GM18507 (cell line): ENCODE data around the gene KHK.

ENCODE experiments used
- DNase-seq: peaks from one replicate; pipeline ENCODE4 v3.0.0; 2011; ENCODE audit warnings: low read depth; ENCODE audit not compliant: insufficient read length; ENCODE audit errors: extremely low spot score
- FAIRE-seq: peaks from 2 replicates; lab custom pipeline; 2011; peaks lifted over from hg19 to GRCh38; lab: Jason Lieb, UNC

Gene KHK

DNA sequence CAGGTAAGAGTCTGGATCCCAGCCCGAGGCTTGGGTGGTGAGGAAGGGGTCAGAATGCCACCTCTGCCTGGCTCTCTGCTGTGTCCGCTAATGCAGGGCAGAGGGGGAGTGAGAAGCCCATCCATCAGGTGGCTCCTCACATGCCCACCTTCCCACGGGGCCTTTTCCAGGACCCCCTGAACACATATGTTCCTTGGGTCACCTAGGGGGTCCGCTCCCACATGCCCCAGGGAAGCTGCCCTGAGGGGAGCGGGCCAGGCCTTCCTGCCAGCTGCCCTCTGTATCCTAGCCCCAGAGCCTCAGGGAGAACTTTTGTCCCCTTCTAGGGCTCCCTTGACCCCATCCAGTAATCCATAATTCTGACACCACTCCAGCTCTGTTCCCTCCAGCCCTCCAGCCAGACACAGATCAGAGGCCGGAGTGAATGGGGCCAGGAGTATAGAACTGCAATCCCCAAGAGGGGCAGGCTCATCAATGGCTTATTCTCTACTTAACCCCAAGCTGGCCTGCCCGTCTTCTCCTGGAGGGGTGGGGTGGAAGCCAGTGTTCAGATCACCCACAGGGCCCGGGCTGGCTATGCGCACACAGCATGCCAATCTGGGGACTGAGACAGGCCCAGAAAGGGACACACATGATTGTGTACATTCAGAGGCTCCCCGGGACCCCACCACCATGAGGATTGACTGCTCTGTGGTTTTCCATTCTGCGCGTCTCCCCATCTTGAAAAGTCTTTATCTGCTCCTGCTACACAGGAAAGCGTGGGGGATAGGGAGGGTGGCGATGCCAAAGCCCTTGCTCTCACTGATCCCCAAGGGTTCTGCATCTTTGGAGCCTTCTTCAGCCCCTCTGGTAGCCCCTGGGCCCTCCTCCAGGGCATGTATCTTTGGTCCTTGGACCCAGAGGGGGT lies 7.1 kb upstream of the KHK start:
- FAIRE-seq (no peak), DNase-seq (no peak)

DNA sequence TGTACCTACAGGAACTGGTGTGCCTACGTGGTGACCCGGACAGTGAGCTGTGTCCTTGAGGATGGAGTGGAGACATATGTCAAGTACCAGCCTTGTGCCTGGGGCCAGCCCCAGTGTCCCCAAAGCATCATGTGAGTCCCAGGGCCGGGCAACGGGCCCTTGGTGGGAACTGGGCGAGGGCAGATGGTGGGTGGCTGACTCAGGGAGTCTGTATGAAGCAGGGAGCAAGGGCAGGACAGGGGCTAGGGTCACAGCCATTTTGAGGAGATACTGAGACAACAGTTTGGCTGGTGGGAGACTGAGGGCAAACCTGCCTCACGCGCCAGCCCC lies 6.5 kb upstream of the KHK start:
- FAIRE-seq (no peak), DNase-seq (no peak)

DNA sequence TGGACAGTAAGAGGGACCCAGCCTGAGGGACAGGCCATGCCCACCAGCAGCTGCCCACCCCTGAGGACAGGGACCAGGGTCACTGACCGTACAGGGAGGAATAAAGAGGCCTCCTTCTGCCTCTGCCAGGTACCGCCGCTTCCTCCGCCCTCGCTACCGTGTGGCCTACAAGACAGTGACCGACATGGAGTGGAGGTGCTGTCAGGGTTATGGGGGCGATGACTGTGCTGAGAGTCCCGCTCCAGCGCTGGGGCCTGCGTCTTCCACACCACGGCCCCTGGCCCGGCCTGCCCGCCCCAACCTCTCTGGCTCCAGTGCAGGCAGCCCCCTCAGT lies 6.0 kb upstream of the KHK start:
- FAIRE-seq (no peak), DNase-seq (no peak)

DNA sequence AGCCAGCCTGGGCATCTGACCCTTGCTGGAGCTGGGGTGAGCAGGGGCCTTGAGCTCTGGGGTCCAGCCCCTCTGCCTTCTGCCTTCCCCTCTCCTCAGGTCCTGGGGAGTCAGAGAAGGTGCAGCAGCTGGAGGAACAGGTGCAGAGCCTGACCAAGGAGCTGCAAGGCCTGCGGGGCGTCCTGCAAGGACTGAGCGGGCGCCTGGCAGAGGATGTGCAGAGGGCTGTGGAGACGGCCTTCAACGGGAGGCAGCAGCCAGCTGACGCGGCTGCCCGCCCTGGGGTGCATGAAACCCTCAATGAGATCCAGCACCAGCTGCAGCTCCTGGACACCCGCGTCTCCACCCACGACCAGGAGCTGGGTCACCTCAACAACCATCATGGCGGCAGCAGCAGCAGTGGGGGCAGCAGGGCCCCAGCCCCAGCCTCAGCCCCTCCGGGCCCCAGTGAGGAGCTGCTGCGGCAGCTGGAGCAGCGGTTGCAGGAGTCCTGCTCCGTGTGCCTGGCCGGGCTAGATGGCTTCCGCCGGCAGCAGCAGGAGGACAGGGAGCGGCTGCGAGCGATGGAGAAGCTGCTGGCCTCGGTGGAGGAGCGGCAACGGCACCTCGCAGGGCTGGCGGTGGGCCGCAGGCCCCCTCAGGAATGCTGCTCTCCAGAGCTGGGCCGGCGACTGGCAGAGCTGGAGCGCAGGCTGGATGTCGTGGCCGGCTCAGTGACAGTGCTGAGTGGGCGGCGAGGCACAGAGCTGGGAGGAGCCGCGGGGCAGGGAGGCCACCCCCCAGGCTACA lies 4.4 kb upstream of the KHK start:
- no peak for DNase-seq
- FAIRE-seq: no peak

DNA sequence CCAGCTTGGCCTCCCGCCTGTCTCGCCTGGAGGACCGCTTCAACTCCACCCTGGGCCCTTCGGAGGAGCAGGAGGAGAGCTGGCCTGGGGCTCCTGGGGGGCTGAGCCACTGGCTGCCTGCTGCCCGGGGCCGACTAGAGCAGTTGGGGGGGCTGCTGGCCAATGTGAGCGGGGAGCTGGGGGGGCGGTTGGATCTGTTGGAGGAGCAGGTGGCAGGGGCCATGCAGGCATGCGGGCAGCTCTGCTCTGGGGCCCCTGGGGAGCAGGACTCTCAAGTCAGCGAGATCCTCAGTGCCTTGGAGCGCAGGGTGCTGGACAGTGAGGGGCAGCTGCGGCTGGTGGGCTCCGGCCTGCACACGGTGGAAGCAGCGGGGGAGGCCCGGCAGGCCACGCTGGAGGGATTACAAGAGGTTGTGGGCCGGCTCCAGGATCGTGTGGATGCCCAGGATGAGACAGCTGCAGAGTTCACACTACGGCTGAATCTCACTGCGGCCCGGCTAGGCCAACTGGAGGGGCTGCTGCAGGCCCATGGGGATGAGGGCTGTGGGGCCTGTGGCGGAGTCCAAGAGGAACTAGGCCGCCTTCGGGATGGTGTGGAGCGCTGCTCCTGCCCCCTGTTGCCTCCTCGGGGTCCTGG lies 3.7 kb upstream of the KHK start:
- DNase-seq: no peak
- no peak for FAIRE-seq

DNA sequence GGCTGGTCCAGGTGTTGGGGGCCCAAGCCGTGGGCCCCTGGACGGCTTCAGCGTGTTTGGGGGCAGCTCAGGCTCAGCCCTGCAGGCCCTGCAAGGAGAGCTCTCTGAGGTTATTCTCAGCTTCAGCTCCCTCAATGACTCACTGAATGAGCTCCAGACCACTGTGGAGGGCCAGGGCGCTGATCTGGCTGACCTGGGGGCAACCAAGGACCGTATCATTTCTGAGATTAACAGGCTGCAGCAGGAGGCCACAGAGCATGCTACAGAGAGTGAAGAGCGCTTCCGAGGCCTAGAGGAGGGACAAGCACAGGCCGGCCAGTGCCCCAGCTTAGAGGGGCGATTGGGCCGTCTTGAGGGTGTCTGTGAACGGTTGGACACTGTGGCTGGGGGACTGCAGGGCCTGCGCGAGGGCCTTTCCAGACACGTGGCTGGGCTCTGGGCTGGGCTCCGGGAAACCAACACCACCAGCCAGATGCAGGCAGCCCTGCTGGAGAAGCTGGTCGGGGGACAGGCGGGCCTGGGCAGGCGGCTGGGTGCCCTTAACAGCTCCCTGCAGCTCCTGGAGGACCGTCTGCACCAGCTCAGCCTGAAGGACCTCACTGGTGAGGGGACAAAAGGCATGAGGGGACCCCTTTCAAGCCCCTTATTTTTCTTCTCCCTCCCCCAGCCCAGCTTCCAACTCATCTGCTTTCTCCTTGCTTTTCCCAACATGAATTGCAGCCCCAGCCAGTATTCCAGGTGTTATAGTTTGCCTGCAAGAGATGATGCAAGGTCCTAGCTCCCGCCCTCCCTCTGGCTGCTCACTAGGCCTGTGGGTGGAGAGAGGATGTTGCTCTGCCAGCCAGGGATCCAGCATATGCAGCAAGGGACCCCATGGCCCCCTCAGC lies 2.9 kb upstream of the KHK start:
- no peak for DNase-seq

DNA sequence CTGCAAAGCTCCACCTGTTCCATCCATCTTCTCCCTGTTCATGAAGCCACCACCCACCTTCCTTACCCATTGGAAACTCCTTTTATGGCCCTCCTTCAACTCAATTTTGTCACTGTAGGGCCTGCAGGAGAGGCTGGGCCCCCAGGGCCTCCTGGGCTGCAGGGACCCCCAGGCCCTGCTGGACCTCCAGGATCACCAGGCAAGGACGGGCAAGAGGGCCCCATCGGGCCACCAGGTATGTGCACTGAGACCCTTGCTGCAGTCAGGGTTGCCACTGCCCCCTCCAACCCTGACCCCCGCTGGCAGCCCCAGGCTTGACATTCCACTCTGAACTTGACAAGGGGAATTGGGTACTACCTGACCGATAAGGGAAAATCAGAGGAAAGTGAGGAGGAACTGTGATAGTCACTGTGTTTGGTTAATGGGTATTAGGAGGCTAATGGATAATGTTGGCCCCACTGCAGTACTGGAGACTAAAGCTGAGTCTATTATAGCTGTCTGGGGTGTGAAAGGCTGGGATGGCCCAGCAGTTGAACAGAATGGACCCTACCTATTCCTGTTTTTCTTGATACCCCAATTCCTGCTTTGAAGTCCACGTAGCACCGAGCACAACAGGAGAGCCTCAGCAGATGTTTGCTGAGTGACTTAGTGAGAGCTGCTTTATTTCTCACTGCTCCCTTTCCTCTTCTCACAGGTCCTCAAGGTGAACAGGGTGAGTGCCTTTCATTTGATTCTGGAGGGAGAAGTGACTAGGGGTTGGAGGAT lies 2.1 kb upstream of the KHK start:
- DNase-seq (no peak), FAIRE-seq (no peak)

More for the DNA sequence above, 2.9 kb upstream of the KHK start:
- FAIRE-seq: no peak

DNA sequence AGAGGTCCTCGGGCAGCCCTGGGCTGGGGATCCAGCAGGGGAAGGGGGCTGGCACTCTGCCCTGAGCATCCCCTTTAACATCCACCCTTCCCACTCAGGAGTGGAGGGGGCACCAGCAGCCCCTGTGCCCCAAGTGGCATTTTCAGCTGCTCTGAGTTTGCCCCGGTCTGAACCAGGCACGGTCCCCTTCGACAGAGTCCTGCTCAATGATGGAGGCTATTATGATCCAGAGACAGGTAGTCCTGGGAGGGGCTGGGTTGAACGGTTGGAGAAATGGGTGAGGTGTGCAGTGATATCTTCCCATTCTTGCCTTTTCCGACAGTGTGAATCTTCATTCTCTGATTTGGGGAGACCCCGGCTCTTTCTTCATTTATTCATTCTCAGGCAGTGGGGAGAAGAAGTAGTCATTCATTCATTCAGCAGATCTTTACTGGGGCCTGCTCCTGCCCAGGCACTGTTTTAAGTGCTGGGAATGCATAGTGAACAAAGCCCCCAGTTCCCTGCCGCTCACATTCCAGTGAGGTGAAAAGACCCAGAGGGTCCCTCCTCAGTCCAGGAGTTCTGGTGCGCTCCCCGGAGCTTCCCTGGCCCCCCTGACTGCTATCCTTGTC lies 1.4 kb upstream of the KHK start:
- no peak for DNase-seq
- no peak for FAIRE-seq

DNA sequence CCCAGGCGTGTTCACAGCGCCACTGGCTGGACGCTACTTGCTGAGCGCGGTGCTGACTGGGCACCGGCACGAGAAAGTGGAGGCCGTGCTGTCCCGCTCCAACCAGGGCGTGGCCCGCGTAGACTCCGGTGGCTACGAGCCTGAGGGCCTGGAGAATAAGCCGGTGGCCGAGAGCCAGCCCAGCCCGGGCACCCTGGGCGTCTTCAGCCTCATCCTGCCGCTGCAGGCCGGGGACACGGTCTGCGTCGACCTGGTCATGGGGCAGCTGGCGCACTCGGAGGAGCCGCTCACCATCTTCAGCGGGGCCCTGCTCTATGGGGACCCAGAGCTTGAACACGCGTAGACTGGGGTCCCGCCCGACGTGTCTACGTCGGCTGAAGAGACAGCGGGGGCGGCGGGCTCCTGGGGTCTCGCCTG lies 891 bp upstream of the KHK start:
- DNase-seq: no peak
- no peak for FAIRE-seq

DNA sequence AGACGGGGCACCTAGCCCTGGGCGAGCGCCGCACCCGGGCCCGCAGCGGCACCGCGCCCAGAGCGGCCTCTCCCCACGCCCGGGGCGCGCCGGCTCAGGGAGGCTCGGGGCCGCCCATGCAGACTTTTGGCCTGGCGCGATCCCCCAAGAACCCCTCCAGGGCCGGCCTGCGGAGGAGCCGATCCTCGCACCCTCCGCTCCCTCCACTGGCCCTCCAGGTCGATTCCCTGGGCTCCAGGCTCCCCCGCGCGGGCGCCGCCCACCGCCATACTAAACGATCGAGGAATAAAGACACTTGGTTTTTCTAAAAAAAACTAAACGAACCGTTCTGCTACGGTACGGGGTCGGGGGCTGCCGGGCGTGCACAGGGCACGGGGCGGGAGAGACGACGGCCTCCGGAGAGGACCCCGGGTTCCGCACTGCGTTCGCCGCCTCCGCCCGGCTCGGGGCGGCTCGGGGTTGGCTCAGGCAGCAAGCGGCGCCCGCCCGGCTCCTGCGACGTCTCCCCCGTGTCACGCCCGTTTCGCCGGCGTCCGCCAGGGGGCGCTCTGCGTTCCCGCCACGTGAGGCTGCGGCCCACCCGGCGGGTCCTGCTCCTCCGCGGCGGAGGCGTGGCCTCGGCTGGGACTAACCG lies 365 bp upstream of the KHK start:
- DNase-seq (peak; percentile 93), FAIRE-seq (peak; percentile 91)

DNA sequence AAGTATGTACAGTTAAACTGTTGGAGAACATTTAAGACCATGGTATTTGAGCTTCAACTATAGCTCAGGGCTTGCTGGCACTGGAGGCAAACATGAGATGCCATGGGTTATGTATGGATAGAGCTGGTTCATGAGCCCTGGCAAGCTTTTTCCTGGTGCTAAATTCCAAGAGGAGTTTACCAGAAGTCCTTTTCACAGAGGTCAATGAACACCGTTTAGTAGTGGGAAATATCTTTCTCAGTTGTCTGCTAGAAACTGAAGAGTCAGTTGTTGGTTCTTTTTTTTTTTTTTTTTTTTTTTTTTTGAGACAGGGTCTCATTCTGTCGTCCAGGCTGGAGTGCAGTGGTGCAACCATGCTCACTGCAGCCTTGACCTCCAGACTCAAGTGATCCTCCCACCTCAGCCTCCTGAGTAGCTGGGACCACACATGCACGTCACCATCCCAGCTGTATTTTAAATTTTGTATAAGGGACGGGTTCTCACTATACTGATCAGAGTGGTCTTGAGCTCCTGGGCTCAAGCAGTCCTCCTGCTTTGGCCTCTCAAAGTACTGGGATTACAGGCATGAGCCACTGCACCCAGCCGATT lies 1.3 kb downstream of the KHK start:
- DNase-seq: no peak
- no peak for FAIRE-seq

DNA sequence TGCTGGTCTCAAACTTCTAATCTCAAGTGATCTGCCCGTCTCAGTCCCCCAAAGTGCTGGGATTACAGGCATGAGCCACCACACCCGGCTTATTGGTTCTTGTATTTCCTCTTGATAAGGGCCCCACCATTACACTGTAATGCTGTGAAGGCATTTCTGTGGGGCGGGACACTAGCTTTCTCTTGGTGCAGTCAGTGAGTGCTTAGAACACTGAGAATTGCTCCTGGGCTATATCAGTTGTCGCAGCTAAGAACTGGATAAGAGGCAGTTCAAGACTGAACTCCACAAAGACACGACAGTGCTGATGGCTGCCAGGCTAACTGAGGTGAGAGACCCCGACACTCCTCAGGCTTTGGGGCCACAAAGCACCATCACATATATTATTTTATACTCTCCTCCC lies 2.1 kb downstream of the KHK start:
- no peak for DNase-seq
- no peak for FAIRE-seq

DNA sequence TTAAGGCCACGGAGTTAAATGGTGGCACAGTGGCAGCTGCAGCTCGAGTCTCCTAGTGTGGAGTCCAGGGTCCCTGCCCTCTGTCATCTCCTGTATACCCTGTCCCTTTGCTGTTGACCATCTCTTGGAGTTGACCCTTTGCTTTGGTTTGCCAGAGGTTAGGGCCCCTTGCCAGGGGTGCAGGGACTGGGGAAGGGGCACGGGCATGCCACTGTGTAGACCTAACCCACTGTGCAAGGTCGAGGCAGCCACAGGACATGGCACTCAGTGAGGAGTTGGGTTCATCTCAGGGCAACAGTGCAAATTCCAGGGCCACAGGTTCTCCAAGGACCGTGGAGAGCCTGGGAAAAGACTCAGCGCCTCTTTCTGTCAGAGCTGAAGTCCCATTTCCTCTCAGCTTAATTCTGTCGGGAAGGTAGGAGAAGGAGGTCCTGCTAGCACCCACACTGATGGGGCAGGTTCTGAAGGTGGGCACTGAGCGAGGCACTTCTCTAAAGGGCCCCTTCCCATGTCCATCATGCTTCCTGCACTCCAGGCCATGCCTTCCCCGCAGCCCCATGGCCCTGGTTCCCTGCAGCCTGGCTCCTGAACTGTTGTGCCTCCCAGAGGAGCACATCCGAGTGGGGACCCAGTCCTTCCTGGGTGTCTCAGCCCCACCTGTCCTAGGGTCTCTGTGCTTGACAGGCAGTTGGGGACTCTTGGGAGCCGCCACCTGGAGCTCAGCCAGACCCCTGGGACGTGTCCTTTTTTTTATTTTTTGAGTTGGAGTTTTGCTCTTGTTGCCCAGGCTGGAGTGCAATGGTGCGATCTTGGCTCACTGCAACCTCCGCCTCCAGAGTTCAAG lies 2.8 kb downstream of the KHK start:
- FAIRE-seq (no peak), DNase-seq (no peak)

DNA sequence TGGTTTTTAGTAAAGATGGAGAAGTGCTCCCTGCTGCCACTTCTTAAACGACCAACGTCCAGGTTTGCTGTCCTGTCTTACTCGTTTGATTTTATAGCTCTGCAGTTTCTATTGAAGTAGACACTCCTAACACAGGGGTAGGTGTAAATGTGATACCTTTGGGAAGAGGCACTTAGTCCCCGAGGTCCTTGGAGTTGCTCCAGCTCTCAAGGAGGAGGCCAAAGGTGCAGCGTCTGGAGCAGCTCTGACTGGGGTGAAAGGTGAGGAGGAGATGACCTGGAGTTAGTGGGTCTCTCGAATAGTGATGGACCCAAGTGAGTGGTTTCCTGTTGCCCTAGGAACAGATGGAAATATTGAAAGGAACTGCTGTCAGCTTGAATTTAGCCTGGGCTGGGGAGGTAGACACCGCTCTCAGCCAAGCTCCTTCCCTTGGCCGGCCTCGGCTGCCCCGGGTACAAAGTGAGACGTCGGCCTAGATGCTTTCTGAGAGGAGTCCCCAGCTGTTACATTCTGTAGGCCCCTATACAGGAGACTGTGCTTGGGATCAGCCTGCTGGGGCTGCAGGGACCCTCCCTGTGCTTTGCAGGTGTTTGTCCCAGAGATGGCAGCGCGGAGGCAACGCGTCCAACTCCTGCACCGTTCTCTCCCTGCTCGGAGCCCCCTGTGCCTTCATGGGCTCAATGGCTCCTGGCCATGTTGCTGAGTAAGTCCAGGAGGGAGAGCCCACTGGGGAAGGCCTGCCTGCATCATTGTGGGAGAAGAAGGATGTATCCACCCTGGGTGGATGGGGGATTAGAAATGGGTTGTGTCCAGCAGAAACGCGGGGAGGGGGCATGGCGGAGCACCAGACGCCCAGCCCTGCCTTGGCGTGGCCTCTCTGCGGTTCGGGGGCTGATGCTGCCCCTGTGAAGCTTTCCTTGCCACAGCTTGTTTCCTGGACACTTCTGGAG lies 5.4 kb downstream of the KHK start:
- FAIRE-seq (no peak), DNase-seq (no peak)

DNA sequence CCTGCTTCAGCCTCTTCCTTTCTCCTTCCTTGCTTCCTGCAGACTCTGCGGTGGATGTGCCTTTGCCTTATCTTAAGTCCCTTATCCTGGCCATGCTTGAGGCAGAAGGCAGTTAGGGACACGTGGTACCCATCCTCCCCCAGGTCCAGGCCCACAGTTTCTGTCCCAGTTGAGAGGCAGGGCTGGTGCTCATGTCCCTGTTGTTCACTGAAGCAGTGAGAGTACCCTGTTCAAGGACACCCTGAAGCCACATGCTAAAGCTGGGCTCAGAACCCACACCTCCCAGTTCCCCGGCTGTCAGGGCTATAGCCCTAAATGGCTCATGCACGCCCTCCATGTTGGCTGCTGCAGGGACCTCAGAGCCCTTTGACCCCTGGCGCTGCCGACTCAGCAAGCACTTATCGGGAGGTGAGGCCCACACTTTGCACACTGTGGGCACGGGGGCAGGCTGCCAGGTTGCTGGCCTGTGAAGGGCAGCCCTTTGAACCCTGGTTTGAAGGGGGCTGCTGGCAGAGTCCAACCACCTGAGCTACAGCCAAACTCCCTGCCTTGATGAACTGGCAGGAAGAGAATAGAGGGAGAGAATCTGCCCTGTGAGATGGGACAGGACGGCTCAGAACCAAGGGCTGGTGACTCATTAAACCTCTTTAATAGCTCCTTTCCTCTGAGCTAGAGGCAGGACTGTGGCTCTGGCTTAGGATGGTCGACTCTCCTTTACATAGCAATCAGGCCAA lies 6.3 kb downstream of the KHK start:
- FAIRE-seq (no peak), DNase-seq (no peak)
